Stimulated activated CD8-positive, alpha-beta memory T cell treated with anti-CD3 and anti-CD28 coated beads, Interleukin-4, amount 100 ng/mL, for 1 hour (primary cell): ENCODE data around the gene MEX3B.
"Not testable (repeated sequence)": the region's sequence is repeated elsewhere in the genome, so short reads cannot be mapped to it uniquely, and the experiment has no call there.

Source experiments
- DNase-seq, 2 donors: peaks; one replicate each; pipeline ENCODE4 v3.0.0-alpha.2; 2020; ENCODE audit warnings: low read depth in 2 of 2, low spot score in 1 of 2

MEX3B gene

DNA sequence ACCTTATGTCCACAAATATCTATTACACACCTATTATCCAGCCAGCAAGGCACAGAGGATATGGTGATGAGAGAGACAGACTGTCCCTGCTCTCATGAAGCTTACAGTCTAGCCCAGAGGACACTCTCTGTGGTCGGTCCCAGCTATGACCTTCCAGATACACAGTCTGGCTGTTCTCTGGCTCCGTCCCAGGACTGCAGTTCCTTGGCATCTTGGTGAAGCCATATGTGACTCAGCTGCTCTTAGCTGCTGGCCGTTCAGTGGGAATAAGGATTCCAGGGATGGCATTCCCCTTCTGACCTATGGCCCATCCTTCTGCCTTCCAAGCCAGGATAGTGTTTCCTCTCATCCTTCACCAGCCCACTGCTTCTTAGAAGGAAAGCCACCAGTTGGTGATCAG lies 30.8 kb downstream of the MEX3B start:
- DNase-seq, result no peak

GRCh38 chr15:82012908-82013307 lies 32.9 kb downstream of the MEX3B start:
- no peak for DNase-seq

GRCh38 chr15:82005239-82005638 lies 40.6 kb downstream of the MEX3B start:
- no peak for DNase-seq

DNA sequence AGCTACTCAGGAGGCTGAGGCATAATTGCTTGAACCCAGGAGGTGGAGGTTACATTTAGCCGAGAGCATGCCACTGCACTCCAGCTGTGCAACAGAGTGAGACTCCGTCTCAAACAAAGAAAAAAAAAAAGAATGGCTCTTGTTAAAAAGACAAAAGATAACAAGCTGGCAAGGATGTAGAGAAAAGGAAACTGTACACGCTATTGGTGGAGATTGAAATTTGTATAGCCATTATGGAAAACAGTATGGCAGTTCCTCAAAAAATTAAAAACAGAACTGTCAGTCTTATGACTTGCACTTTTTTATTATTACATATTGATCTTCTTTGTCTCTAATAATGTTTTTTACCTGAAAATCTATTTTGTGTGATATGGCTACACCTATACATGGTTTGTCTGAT lies 41.9 kb downstream of the MEX3B start:
- no peak for DNase-seq

- DNase-seq, result not testable (repeated sequence)
These were observed 50.7 kb downstream of the MEX3B start for GRCh38 chr15:81995081-81995480.

DNA sequence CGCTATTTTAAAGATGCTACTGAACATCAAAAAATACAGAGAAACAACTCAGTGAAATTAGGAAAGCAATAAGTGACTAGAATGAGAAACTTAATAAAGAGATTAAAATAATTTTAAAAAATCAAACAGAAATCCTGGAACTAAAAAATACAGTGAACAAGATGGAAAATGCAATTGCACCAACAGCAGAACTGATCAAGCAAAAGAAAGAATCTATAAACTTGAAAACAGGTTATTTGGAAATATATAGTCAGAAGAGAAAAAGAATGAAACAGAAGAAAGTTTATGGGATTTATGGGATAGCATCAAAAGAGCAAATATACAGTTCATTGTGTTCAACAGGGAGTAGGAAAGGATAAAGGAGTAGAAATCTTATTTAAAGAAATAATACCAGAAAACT lies 53.3 kb downstream of the MEX3B start:
- no peak for DNase-seq
